Glutamatergic neuron (in vitro differentiated cells): ENCODE results near the gene VAV2. TPM values are rescaled to one million over a fixed set of nuclear protein-coding genes. Genes with fewer than 3 reads are reported as not detected.
A peak's percentile ranks its signal among the peaks of the same experiment; 100 is the strongest.

ENCODE experiments used
- DNase-seq: peaks from one replicate; pipeline ENCODE4 v3.0.0; 2022
- H3K27ac Mint-ChIP-seq: one replicate; pipeline ENCODE4 v1.8.0; 2020; ENCODE audit warnings: mild to moderate bottlenecking, mixed read lengths, inconsistent platforms; ENCODE audit not compliant: unreplicated experiment
- H3K27me3 Mint-ChIP-seq: one replicate; pipeline ENCODE4 v1.8.0; 2020; ENCODE audit warnings: mild to moderate bottlenecking, moderate library complexity, mixed read lengths, inconsistent platforms; ENCODE audit not compliant: unreplicated experiment
- H3K36me3 Mint-ChIP-seq: one replicate; pipeline ENCODE4 v1.8.0; 2020; ENCODE audit warnings: mild to moderate bottlenecking, mixed read lengths, inconsistent platforms; ENCODE audit not compliant: unreplicated experiment
- H3K4me1 Mint-ChIP-seq: one replicate; pipeline ENCODE4 v1.8.0; 2020; ENCODE audit warnings: mild to moderate bottlenecking, low read depth, mixed read lengths, inconsistent platforms; ENCODE audit not compliant: unreplicated experiment
- H3K4me3 Mint-ChIP-seq: one replicate; pipeline ENCODE4 v1.8.0; 2020; ENCODE audit warnings: mild to moderate bottlenecking, mixed read lengths, inconsistent platforms; ENCODE audit not compliant: unreplicated experiment
- H3K9me3 Mint-ChIP-seq: one replicate; pipeline ENCODE4 v1.8.0; 2020; ENCODE audit warnings: mild to moderate bottlenecking, moderate library complexity, mixed read lengths, inconsistent platforms; ENCODE audit not compliant: unreplicated experiment
- CTCF ChIP-seq: fragments of 200-600 bp; sonication (generic); IDR thresholded peaks from one replicate; pipeline ENCODE4 v1.5.0; 2021; ENCODE audit not compliant: partially characterized antibody, unreplicated experiment
- total RNA-seq: library from RNA; stranded (reverse); fragmentation: NEBNext Ultra II Directional; extraction: Animal tissue kit (Norgen Biotek cat#: 25700); gene quantifications from one replicate; pipeline ENCODE4 v1.2.1, GENCODE V29; 2021; ENCODE audit not compliant: unreplicated experiment

The VAV2 gene
- total RNA-seq, 1 donor from 2014 or later, result 270 TPM

- Mint-ChIP-seq H3K4me3 (peak overlapping the region; percentile 44), H3K36me3 (peaks cover 11% of the 10 kb centered on the region), H3K27me3 (peaks cover 61% of the 10 kb centered on the region), H3K27ac (peak overlapping the region; percentile 84), H3K4me1 (peaks cover 64% of the 10 kb centered on the region), H3K9me3 (peaks cover 67% of the 10 kb centered on the region)
- no peak for DNase-seq
- no peak for TF ChIP-seq CTCF
These were observed 136.8 kb downstream of the VAV2 start for GRCh38 chr9:133855371-133855770.

- H3K9me3 Mint-ChIP-seq, result peaks cover 67% of the 10 kb centered on the region
- peak overlapping the region; percentile 84 for H3K27ac Mint-ChIP-seq
- DNase-seq, result no peak
- peaks cover 11% of the 10 kb centered on the region for H3K36me3 Mint-ChIP-seq
- no peak for TF ChIP-seq CTCF
- H3K4me1 Mint-ChIP-seq, result peaks cover 65% of the 10 kb centered on the region
- peak overlapping the region; percentile 44 for H3K4me3 Mint-ChIP-seq
- peaks cover 65% of the 10 kb centered on the region for H3K27me3 Mint-ChIP-seq
These were observed 137.4 kb downstream of the VAV2 start for GRCh38 chr9:133854765-133855164.

GRCh38 chr9:133854048-133854447, 138.1 kb downstream of the VAV2 start:
- no peak for DNase-seq
- Mint-ChIP-seq H3K36me3 (peaks cover 11% of the 10 kb centered on the region), H3K9me3 (peaks cover 65% of the 10 kb centered on the region), H3K4me3 (no peak overlapping the region), H3K4me1 (peaks cover 65% of the 10 kb centered on the region), H3K27ac (peak overlapping the region; percentile 84), H3K27me3 (peaks cover 64% of the 10 kb centered on the region)
- TF ChIP-seq CTCF, result no peak

GRCh38 chr9:133853331-133853730, 138.8 kb downstream of the VAV2 start:
- TF ChIP-seq CTCF, result no peak
- peak overlapping the region; percentile 52 for H3K27ac Mint-ChIP-seq
- H3K4me1 Mint-ChIP-seq, result peaks cover 71% of the 10 kb centered on the region
- H3K9me3 Mint-ChIP-seq, result peaks cover 71% of the 10 kb centered on the region
- peaks cover 11% of the 10 kb centered on the region for H3K36me3 Mint-ChIP-seq
- peak overlapping the region; percentile 25 for H3K4me3 Mint-ChIP-seq
- DNase-seq, result no peak
- H3K27me3 Mint-ChIP-seq, result peaks cover 69% of the 10 kb centered on the region

GRCh38 chr9:133852431-133852830, 139.7 kb downstream of the VAV2 start:
- Mint-ChIP-seq H3K4me1 (peaks cover 74% of the 10 kb centered on the region), H3K27ac (peak overlapping the region; percentile 79), H3K36me3 (peaks cover 11% of the 10 kb centered on the region), H3K27me3 (peaks cover 68% of the 10 kb centered on the region), H3K9me3 (peaks cover 73% of the 10 kb centered on the region), H3K4me3 (peak overlapping the region; percentile 35)
- TF ChIP-seq CTCF, result no peak
- no peak for DNase-seq
